Activated T-cell treated with anti-CD3 and anti-CD28 coated beads for 24 hours (primary cell): Measurements from ENCODE around the gene ARHGEF6.

Experiments used
- DNase-seq: peaks from one replicate; pipeline ENCODE4 v3.0.0-alpha.2; 2020; ENCODE audit warnings: low read depth

Gene ARHGEF6

DNA sequence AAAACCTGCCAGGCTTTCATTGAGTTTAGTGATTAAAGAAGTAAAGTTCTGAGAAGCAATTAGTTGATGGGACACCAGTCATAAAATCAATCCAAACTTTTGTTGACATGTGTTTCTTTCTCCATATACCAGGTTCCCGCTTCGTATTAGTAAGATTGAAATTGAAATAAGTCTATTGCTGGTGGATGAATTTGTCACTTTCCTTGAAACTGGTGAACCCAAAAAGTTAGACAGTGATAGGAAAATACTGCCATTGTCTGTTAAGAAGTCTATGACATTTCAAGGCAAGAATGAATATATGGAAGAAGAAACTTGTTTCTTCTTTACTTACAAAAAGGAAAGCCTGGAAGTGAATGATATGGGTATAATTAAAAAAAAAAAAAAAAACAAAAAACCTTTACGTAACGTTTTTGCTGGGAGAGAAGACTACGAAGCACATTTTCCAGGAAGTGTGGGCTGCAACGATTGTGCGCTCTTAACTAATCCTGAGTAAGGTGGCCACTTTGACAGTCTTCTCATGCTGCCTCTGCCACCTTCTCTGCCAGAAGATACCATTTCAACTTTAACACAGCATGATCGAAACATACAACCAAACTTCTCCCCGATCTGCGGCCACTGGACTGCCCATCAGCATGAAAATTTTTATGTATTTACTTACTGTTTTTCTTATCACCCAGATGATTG is 132.9 kb downstream of the ARHGEF6 start, which contains the start of gene CD40LG:
CD40LG (plus strand) TSS at position 482 of the 684 bp plus-strand sequence; CDS start at position 573, 91 bp downstream.
- no peak for DNase-seq

DNA sequence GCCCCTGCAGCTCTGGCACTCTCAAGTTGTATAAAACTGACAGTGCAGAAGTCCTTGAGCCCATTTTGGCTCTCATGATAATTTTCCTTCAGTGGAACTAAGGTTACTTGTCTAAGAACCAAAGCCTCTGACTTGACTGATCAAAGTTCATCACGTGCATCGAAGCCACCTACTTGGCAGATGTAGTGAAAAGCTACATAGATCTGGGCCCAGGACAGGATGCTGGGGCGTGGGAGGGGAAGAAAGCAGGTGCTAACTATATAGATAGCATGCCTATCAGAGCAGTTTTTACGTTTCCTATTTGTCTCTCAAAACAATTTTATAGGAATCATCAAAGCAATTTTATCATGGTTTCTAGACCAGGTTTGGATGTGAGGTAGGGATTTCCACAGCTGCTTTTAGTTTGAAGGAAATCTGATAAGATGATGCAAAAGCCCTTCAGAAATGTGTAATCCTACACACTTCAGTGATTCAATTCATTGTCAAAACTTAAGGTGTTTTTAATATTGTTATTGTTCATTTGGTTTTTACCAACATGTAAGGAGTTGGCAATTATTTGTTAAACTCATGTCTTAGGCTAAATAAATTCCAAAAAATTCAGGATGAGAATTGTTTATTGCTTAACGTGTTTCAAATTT is 134.0 kb downstream of the ARHGEF6 start:
- DNase-seq = no peak

DNA sequence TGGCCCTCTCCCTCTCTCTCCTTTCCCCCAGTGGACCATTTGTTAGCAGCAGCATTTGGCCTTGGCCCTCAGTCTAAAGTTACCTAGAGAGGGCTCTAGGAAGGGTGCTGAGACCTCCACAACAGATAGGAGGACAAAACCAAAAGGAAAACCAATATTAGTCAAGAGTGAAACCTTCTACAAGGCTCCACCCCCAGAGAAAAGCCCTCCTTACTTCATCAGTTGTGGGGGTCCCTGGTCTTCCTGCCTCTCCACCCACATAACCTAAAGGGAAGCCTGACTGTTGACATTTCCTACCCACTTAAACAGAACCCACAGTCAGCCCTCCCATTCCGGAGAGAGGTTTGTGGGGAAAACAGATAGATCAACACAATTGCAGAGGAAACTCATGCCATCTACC is 137.5 kb downstream of the ARHGEF6 start:
- DNase-seq = no peak

DNA sequence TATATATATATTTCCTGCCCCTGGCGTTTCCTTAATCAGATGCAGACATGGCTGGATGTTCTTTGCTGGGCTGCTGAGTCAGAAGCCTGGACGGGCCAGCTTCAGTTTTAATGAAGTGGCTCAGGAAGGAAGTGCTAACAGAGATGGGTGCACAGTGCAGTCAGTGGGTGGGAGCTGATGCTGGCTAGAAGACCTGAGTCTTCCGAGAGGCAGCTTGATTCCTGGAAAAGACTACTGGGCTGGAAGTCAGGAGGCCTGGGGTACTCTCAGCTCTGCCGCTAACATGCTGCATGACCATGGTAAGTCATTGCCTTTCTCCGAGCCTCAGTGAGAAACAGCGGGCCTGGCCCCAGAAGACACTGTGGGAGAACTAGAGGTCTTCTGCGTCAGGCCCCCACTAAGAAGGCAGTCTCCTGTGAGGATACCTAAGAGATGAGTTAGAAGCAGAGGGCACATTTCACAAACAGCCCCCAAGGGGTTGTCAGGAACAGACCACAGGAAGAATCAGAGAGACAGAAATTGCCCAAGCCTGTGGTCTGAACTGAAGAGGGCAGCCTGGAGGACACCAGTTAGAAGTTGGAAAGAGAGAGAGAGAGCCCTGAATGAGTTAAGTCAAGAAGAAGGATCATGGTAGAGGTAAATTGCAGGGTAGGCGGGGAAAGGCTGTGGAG is 141.1 kb downstream of the ARHGEF6 start:
- DNase-seq = no peak

DNA sequence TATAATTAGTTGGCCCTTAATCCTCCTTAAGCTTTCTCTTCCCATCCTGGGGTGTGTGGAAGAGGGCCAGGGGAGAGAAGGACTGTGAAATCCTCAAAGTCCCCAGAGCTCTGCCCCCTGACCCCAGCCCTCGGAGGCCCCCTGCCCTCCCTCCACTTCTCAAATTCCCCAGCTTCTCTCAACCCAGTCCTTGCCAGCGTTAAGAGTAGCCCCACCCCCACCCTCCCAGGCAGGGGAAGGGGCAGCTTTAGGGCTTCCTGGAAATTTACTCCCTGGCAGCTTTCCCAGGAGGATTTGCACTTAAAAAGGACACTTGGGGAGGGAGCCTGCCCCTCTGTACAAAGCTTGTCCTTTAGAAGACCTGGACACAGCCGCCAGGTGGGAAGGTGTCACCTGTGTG is 144.6 kb downstream of the ARHGEF6 start:
- no peak for DNase-seq

DNA sequence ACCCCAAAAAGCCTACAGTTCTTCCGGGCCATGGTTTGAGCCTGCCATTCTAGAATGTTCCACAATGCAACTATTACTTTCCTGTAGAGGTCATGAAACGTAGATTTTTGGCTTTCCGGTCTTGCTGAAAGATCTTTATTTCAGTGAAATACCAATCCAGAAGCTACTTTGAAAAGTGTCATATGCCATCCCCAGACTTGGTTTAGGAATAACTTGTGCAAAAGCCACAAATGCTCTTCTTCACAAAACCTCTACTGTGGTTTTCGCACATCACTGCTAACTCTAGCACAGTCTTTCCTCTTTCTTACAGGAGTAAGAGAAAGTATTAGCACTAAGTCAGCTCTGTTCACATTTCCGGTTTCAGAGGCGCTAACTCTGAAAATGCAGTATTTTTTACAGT is 145.5 kb downstream of the ARHGEF6 start:
- DNase-seq = no peak

DNA sequence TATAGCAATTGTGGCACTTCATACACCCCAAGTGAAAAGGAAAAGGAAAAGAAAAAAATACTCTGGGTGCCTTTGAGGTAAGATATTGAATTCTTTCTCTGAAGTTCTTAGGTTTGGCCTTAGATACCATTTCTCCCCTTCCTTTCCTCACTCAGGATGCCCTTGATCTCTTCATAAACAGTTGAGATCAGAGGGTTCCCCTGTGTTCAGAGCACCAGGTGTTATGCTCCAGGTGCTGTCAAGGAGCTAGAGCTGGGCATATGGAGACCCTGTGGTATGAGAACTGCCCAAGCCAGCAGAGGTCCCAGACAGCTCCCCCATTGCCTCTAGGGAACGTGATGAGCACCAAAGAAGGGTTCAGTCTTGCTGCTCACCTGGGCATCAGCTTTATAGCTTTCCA is 149.9 kb downstream of the ARHGEF6 start:
- DNase-seq = no peak

DNA sequence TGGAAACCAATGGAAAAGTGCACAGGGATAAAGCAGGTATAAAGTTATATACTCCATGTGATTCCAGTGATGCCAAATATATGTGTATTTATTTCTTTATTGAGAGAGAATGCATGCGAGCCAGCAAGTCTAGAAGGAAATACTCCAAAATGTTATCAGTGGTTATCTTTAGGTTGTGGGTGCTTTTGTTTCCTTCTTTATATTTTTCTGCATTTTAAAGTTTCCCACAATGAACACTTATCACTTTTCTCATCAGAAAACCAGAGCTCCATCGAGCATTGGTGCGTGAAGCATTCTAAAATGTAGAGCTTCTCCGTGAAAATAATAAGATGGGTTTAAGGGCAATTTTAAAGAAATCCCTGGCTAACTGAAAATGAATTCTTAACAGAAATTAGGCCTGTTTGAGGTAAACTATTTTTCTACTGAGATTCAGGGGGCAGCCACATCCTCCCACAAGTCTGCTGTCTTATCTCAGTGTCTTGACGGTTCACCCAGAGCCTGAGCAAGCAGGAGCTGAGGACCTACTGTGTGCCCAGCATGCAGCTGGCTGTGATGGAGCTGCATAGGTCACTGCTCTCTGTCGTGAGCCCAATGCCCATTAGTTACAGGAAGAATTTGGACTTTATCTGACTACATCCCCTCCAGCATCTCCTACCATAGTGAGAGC is 151.5 kb downstream of the ARHGEF6 start:
- no peak for DNase-seq

DNA sequence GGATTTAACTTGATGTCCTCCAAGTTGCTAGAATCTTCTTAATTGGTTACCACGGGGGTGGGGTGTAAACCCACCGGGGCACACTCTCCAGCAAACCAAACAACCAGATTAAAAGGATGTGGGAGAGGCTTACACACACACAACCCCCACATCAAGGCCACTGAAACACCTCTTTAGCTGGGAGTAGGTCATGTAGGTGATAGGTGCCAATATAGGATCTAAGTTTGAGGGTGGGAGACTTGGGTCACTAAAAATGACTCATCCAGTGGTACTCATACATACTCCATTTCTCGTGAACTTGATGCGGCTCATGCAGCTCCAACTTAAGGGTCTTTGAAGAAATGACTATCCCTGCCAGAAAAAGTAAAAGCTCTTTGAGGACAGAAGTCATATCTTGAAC is 153.3 kb downstream of the ARHGEF6 start:
- DNase-seq = no peak

DNA sequence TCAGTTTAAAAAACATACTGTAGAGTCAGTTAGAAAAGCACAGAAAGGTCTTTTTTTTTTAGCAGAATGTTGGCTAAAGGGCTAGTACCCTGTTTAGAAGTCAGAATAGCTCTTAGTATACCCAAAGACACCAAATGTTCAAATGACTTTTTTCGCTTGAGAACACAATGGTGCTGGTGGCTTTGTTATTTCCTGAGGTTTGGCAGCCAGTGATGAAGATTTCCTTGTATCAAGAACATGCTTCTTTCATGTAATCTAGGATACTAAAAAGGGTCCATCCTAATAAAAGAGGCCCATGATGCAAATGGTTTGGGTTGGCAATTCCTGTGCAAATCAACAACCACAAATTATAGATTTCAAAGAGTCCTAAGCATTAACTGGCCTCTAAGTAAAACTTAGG is 153.8 kb downstream of the ARHGEF6 start:
- DNase-seq = no peak

DNA sequence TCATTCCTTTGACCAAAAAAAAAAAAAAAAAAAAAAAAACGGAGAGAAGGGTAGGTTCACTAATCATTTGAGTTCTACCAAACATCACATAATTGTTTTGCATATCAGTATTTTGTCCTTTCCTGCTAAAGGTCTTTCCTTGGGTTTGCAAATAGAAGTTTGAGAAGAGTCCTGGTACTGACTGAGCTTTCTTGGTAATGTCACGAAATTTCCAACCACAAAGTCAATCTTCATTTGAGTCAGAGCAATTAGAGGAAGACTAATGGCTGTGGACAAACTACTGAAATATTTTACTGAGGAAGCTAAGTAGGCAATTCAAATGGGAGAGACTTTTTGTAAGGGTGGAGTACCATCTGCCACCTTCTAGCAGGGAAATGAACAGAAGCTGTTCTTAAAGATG is 154.5 kb downstream of the ARHGEF6 start:
- DNase-seq = no peak

DNA sequence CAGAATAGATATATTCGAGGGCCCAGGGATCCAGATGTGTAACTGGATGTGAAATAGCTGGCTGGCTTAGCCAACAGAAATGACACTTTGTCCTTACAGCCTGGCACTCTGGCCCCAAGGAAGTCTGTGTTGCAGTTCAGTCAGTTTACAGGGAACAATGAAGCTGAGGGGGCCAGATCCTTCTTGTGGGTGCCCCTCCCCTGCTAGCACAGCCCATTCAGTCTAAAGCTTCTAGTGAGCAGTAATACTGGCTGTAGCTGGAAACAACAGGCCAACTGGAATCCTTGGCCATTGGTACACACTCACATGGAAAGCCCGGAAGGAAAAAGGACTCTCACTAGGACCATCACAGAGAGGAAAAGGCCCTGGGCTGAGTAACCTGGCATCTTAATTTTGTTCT is 155.5 kb downstream of the ARHGEF6 start:
- no peak for DNase-seq

DNA sequence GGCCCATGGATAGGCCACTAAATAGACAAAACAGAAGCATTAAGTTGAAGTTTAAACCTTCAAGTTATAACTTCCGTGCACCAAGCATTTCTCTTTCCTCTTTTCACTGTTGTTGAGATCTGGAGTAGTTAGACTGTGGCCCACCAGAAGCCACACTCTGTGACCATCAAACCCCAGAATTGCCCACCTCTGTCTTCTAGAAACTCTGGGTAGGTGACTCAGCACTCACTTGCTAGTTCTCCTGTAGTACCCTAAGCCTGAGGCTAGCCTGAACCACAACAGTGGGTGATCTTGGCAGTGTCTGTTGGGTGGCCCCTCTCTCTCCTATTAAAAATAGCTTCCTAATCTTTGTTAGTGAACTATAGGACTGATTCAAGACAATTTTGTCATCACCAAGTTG is 157.3 kb downstream of the ARHGEF6 start:
- no peak for DNase-seq

DNA sequence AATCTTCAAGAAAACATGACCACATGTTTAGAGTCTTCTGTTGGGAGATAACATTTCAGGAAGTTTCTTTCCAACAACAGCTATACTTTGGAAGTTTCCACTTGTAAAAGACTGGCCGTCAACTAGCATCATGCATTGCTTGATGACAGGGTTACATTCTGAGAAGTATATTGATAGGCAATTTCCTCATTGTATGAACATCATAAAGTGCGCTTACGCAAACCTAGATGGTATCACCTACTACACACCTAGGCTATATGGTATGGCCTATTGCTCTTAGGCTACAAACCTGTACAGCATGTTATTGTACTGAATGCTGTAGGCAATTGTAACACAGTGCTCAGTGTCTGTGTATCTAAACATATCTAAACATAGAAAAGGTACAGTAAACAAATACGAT is 158.2 kb downstream of the ARHGEF6 start:
- no peak for DNase-seq

DNA sequence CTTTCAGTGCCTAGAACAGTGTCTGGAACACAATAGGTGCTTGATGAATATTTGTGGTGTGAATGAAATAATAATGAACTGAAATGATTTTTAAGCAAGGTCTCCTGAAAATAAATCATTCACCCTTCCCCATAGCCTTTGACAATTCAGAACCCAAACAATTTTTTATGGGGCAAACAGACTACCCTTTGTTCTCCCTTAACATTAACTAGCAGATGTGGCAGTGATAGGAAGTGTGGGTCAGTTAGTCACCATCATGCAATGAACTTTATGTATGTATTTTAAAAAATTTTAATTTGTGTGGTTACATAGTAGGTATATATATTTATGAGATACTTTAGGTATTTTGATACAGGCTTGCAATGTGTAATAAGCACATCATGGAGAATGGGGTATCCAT is 160.0 kb downstream of the ARHGEF6 start:
- no peak for DNase-seq

DNA sequence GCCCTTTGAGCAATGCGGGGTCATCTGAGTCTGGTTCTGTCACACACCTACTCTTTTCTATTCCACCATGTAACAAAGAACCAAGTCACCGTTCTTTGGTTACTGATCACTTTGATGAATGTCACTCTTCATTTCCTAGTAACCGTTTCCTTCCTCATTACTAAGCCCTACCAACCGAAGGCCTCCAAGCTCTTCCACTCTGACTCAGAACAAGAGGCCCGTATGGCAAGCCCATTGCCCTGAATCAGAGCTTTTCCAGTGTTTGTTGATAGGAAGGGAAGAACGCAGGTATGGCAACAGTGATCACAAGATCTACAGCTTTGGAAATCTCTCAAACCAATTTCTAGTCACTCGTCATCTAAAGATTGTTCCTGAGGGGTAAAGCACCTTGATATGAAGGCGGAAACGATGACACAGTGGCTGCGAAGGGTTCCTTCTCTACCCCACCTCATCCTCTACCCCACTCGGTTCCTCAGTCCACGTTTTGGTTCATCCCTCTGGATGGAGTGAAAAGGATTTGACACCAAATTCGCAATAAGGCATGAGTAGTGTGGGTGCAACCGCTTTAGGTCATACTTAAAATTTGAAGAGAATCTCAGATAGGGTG is 160.7 kb downstream of the ARHGEF6 start:
- no peak for DNase-seq

DNA sequence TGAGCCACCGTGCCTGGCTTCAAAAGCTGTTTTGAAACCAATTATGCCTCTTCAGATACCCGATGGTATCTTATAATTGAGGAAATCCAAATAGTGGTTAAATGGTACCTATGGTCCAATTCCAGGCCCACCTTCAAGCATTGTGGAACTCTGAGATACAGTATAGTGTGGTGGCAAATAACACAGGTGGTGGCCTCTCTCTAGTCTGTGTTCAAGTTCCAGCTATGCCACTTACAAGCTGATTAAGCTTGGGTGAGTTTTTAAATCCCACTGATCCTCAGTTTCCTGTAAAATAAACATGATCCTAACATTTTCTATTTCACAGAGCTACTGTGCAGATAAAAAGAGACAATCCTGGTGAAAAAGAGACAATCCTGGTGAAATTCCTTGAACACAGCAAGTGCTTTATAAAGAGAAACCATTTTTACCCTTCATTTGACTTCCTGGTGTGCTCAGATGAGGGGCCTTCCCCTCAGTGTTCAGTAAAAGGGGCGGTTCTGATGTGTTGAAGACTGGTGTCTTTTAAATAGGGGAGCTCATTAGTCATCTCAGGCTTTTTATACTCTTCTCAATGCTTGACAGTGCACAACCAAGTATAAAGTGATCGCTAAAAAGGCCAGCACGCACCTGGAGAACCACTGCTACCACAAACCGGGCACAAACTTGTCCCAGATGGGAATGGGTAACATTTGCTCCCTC is 163.6 kb downstream of the ARHGEF6 start:
- DNase-seq = no peak
